Measurements from ENCODE around the gene ZNF576.
A peak's percentile ranks its signal among the peaks of the same experiment; 100 is the strongest.
"Not testable (repeated sequence)": the region's sequence is repeated elsewhere in the genome, so short reads cannot be mapped to it uniquely, and the experiment has no call there.

Gene ZNF576

DNA sequence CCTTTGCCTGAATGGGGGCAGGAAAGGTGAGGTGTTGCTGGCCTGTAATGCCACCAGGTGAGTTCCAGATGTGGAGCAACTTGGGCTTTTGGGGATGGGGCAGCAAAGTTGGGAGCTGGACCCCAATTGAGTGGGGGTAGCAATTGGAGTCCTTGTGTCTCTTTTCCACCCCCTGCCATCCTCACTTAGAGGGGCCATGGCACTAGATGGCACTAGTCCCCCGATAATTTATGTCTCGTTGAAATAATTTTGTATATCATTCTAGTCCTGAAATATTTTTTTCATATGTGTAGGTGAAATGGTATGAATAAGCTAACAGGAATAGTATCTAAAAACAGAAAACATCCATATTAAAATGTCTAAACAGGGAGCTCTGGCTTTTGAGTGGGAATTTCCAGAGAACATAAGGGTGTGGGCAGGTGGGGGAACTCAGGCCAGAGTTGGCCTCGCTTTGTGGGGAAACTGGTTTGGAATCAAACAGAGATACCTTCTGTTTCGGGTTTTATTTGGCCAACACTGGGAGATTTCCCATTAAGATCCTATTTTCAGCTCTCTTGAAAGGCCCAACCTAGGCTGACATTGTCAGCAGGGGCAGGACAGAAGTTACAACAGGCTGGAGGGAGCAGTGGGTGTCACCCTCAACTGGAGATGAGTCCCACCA is 3.4 kb downstream of the ZNF576 start:
- no peak for DNase-seq (ENCODE audit: low spot score)

DNA sequence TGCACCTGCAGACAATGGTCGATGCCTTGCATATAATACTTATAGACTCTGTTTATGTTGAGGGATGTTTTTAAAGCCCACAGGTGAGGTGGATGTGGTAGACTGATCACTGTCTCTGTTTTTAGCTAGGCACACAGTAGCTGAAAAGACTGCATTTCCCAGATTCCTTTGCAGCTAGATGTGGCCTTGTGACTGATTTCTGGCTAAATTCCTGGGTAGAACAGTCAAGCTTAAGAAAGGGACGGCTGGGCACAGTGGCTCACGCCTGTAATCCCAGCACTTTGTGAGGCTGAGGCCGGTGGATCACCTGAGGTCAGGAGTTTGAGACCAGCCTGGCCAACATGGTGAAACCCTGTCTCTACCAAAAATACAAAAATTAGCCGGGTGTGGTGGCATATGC is 3.9 kb downstream of the ZNF576 start:
- not testable (repeated sequence) for DNase-seq (ENCODE audit: low spot score)

GRCh38 chr19:43605875-43606568 is 9.6 kb downstream of the ZNF576 start:
- DNase-seq (ENCODE audit: low spot score), result no peak

GRCh38 chr19:43606569-43607229 is 10.3 kb downstream of the ZNF576 start:
- no peak for DNase-seq (ENCODE audit: low spot score)

DNA sequence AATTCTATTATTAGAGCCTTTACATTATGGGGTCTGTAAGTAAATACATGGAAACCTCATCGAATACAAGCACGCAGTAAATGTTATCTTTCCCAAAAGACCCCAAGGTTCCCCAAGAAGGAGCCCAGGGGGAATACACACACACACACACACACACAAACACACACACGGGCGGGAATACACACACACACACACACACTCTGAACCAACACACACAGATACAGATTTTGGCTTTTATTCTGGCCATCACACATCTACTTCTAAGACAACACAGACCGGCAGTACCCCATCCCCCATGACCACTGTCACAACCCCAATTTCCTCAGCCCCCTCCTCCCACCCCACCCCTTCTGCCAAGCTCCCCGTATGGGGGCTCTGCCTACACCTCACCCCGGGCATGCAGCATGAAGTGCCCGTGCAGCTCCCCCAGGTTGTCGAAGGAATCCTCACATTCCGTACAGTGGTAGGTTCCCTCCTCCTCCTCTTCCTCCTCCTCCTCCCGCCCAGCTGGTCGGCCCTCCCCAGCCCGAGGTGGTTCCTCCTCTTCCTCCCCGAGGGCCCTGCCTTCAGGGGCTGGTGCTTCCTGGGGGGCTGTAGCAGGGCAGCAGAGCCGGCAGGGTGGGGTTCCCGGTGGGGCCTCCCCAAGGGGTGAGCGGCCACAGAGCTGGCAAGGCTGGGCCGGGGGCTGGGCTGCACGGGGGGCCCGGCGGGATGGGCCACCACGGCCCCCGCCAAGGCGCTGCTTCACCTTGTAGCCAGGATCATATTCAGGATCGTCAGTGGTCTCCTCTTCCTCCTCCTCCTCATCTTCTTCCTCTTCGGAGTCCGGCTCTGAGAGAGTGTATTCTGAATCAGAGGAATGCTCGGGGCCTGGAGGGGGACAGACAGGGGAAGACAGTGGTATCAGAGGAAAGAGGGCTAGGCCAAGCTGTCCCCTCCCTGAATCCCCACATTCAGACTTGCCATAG is 11.1 kb downstream of the ZNF576 start:
- no peak for DNase-seq (ENCODE audit: low spot score)

DNA sequence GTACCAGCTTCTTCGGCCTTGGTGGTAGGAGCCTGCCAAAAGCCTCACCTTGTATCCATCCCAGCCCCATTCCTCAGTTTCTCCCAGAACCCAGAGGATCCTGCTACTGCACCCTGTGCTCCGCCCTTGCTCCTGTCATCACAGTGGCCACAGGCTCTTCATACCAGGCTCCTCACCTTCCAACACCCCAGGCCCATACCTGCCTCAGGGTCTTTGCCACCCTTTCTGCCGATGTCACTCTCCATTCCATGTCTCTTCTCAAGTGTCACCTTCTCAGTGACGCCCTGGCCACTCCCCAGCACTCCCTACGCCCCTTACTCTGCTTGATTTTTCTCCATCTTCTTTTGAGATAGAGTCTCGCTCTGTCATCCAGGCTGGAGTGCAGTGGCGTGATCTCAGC is 13.5 kb downstream of the ZNF576 start:
- no peak for DNase-seq (ENCODE audit: low spot score)

- DNase-seq (ENCODE audit: low spot score), result no peak
Observed at GRCh38 chr19:43610493-43610892, 14.1 kb downstream of the ZNF576 start.

DNA sequence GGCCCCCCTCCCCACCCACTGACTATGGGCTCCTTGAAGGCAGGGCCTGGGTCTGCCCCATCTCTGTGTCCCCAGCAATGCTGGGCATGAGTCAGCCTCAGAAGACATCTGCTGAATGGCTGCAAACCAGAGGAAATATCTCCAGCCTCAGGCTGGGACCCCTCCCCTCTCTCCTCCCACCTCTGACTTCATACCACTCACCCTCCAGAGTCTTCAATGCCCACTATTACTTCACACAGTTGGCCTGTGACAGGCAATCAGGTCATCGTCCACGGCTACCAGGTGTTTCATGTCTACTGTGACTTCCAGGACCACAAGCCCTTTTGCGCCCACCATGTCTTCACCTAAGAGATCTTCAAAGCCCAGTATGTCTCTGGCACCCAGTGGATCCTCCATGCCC is 15.4 kb downstream of the ZNF576 start, which contains the start of gene SRRM5:
SRRM5 (plus strand) TSS at position 301 of the 400 bp plus-strand sequence; CDS start at position 335, 34 bp downstream.
- no peak for DNase-seq (ENCODE audit: low spot score)

GRCh38 chr19:43612374-43612773 is 16.0 kb downstream of the ZNF576 start:
- no peak for DNase-seq (ENCODE audit: low spot score)

DNA sequence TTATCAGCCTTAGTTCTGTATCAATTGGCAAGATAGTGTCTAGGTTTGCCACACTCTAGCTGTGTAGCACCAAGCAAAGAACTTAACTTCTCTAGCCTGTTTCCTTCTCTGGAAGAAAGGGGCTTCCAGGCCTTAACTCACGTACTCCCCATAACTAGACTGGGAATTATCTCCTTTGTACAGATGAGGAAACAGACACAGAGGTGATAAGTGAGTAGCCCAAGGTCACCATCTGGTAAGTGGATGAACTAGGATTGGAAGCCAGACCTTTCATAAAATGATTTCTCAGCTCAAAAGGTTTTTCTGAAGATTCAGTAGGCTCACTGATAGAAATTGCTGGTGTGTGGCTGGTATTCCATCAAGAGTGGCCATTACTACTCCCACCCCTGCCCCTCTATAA is 19.9 kb downstream of the ZNF576 start:
- DNase-seq (ENCODE audit: low spot score), result no peak

DNA sequence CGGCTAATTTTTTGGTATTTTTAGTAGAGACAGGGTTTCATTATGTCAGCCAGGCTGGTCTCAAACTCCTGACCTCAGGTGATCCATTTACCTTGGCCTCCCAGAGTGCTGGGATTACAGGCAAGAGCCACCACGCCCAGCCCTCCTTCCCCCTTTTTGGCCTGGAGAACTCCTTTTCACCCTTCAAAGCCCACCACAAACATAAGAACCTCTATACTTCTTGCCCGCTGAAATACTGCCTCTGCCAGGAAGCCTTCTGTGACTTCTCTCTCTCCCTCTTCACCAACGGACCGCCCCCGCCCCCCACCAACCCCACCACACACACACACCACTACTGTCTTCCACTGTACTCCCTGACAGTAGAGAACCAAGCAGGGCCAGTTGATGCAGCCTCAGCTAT is 20.6 kb downstream of the ZNF576 start:
- no peak for DNase-seq (ENCODE audit: low spot score)

- DNase-seq (ENCODE audit: low spot score), result peak; percentile 46
Observed at GRCh38 chr19:43618921-43619261, 22.5 kb downstream of the ZNF576 start.

DNA sequence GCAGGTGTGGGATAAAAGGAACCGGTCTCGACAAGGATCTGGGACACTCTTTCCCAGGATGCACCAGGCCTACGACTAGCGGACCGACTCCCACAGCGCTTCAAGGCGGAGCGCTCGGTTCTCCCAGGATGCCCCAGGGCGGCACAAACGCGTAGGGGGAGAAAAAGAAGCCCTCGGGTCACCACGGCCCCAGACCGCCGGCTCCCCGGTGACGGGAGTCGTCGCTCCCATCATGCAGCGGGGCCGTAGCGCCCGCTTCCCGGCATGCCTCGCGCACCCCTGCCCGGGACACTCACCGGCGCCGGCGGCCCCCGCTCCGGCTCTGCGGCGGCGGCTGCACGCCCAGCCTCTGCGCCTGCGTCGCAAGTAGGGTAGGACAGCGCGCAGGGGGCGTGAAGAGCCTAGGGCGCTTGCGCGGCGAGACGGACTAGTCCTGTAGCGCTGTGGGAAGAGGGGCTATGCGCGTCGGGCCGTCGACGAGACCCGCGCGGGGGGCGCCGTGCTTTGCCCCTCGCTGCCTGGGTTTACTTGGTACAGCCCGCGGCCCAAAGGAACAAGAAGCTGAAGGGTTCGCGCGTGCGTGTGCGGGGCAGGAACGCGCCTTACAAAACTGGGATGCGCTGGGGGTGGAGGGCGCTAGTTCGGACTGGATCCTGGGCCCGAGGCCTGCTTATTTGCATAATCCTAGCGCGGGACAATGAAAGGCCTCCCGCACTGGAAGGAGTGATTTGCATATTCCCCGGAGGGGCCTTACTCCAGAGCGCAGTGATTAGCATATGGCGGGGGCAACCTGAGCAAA is 23.1 kb downstream of the ZNF576 start, which contains the start of gene ZNF428:
ZNF428 (minus strand) TSS at position 368 of the 799 bp plus-strand sequence. CDS start 5,325 bp downstream, outside the sequence.
- peak; percentile 97 for DNase-seq (ENCODE audit: low spot score)

- no peak for DNase-seq (ENCODE audit: low spot score)
Observed at GRCh38 chr19:43620061-43621001, 23.9 kb downstream of the ZNF576 start.

DNA sequence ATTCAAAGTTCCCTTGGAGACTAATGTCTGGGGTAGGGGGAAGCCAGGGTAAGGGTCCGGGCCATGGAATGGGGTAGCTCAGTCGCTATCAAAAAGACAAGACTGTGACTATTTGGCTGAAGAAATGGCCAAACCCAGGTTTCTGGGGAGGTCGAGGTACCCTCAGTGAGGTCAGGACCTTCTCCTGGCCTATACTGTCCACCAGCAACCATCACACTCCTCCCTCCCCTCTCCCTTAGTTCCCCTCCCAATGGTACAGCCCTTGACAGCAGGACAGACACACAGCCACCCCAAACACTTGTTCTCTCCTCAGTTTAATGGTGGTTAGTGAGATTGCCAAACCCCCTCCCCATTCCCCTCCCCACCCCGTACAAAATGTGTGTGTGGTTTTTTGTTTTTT is 25.7 kb downstream of the ZNF576 start:
- no peak for DNase-seq (ENCODE audit: low spot score)

GRCh38 chr19:43622956-43623355 is 26.6 kb downstream of the ZNF576 start:
- no peak for DNase-seq (ENCODE audit: low spot score)

GRCh38 chr19:43623889-43624670 is 27.7 kb downstream of the ZNF576 start:
- no peak for DNase-seq (ENCODE audit: low spot score)

GRCh38 chr19:43624933-43625332 is 28.5 kb downstream of the ZNF576 start:
- DNase-seq (ENCODE audit: low spot score), result no peak

- DNase-seq (ENCODE audit: low spot score), result no peak
Observed at GRCh38 chr19:43625918-43626579, 29.7 kb downstream of the ZNF576 start.

Measured in AG08396 (cell line).